ENCODE results near the gene ADCK2.

ADCK2 gene

GRCh38 chr7:140694592-140694991 lies 21.8 kb downstream of the ADCK2 start:
- Histone ChIP-seq H3K27ac (ENCODE audit: low read depth, low read length) (no peak overlapping the region), H3K4me2 (ENCODE audit: low read depth, low read length, poor library complexity, severe bottlenecking) (no peak overlapping the region), H3F3A (ENCODE audit: insufficient read depth) (no peaks in the 10 kb centered on the region), H3K9ac (ENCODE audit: low read length) (no peak overlapping the region), H4K20me1 (ENCODE audit: low read depth, low read length) (no peaks in the 10 kb centered on the region), H3K9me3 (ENCODE audit: insufficient read depth, low read length) (no peaks in the 10 kb centered on the region), H3K4me3 (ENCODE audit: insufficient read depth, low read length, poor library complexity, severe bottlenecking) (no peak overlapping the region), H3K79me2 (ENCODE audit: insufficient read depth, low read length) (peaks cover 25% of the 10 kb centered on the region), H3K36me3 (ENCODE audit: low read length) (no peaks in the 10 kb centered on the region), H3K27me3 (ENCODE audit: low read length) (no peaks in the 10 kb centered on the region), H2AFZ (ENCODE audit: low read depth, low read length, severe bottlenecking) (no peak overlapping the region), H3K9me2 (replicated peaks; ENCODE audit: insufficient read depth, low read length) (no peaks in the 10 kb centered on the region)
- TF ChIP-seq CTCF (IDR thresholded peaks at IDR 0.05; ENCODE audit: insufficient read depth, low read length, poor library complexity, severe bottlenecking) (no peak), EZH2phosphoT487 (conservative IDR thresholded peaks at IDR 0.05; ENCODE audit: low read length) (no peak)

GRCh38 chr7:140695381-140695780 lies 22.6 kb downstream of the ADCK2 start:
- Histone ChIP-seq H3K4me3 (ENCODE audit: insufficient read depth, low read length, poor library complexity, severe bottlenecking) (no peak overlapping the region), H3K27ac (ENCODE audit: low read depth, low read length) (no peak overlapping the region), H3F3A (ENCODE audit: insufficient read depth) (no peaks in the 10 kb centered on the region), H3K9ac (ENCODE audit: low read length) (no peak overlapping the region), H4K20me1 (ENCODE audit: low read depth, low read length) (no peaks in the 10 kb centered on the region), H3K79me2 (ENCODE audit: insufficient read depth, low read length) (peaks cover 33% of the 10 kb centered on the region), H3K9me3 (ENCODE audit: insufficient read depth, low read length) (no peaks in the 10 kb centered on the region), H3K36me3 (ENCODE audit: low read length) (no peaks in the 10 kb centered on the region), H3K27me3 (ENCODE audit: low read length) (no peaks in the 10 kb centered on the region), H3K4me2 (ENCODE audit: low read depth, low read length, poor library complexity, severe bottlenecking) (no peak overlapping the region), H3K9me2 (replicated peaks; ENCODE audit: insufficient read depth, low read length) (no peaks in the 10 kb centered on the region), H2AFZ (ENCODE audit: low read depth, low read length, severe bottlenecking) (no peak overlapping the region)
- no peak for TF ChIP-seq CTCF (IDR thresholded peaks at IDR 0.05; ENCODE audit: insufficient read depth, low read length, poor library complexity, severe bottlenecking)
- no peak for TF ChIP-seq EZH2phosphoT487 (conservative IDR thresholded peaks at IDR 0.05; ENCODE audit: low read length)

GRCh38 chr7:140696024-140696679 lies 23.4 kb downstream of the ADCK2 start:
- H3K79me2 ChIP-seq (ENCODE audit: insufficient read depth, low read length), result peaks cover 41% of the 10 kb centered on the region
- H3K4me2 ChIP-seq (ENCODE audit: low read depth, low read length, poor library complexity, severe bottlenecking), result peak overlapping the region; percentile 59
- peaks cover 5% of the 10 kb centered on the region; the same call in 1 of the 2 replicates for H4K20me1 ChIP-seq (ENCODE audit: low read depth, low read length)
- peak overlapping the region; percentile 57 for H2AFZ ChIP-seq (ENCODE audit: low read depth, low read length, severe bottlenecking)
- peak overlapping the region; percentile 85 for H3K9ac ChIP-seq (ENCODE audit: low read length)
- TF ChIP-seq CTCF (IDR thresholded peaks at IDR 0.05; ENCODE audit: insufficient read depth, low read length, poor library complexity, severe bottlenecking) (no peak), EZH2phosphoT487 (conservative IDR thresholded peaks at IDR 0.05; ENCODE audit: low read length) (no peak)
- no peaks in the 10 kb centered on the region for H3K9me2 ChIP-seq (replicated peaks; ENCODE audit: insufficient read depth, low read length)
- no peaks in the 10 kb centered on the region for H3K27me3 ChIP-seq (ENCODE audit: low read length)
- H3K4me3 ChIP-seq (ENCODE audit: insufficient read depth, low read length, poor library complexity, severe bottlenecking), result peak overlapping the region; percentile 57
- H3K36me3 ChIP-seq (ENCODE audit: low read length), result 0 out of 2 replicates have a peak, but pooled peaks cover 3% of the 10 kb centered on the region
- H3K27ac ChIP-seq (ENCODE audit: low read depth, low read length), result peak overlapping the region; percentile 74
- H3K9me3 ChIP-seq (ENCODE audit: insufficient read depth, low read length), result no peaks in the 10 kb centered on the region
- no peaks in the 10 kb centered on the region for H3F3A ChIP-seq (ENCODE audit: insufficient read depth)
